ENCODE data around the gene LY6G5C.

LY6G5C gene

DNA sequence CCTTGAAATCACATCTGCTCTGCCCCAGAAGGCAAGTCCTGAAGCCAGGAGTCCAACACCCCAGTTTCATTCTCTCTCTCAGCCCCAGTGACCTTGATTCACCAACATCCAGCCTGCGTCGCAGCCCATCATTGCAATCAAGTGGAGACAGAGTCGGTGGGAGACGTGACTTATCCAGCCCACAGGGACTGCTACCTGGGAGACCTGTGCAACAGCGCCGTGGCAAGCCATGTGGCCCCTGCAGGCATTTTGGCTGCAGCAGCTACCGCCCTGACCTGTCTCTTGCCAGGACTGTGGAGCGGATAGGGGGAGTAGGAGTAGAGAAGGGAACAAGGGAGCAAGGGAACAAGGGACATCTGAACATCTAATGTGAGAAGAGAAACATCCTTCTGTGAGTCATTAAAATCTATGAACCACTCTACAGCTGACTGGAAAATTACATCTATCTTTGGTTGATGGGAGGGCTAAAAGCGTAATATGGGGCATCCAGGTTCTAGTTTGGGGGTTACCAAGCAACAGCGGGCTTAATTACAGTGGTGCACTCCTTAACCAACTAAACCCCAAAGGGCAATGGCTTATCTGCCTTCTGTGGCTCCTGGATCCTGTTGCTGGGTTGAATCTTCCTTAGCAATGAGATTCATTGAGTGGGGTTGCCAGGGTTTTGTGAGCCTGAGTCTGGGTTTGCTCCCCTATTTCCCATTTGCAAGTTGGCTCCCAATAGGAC lies 36.8 kb upstream of the LY6G5C start:
- Histone ChIP-seq H3K4me3 (ENCODE audit: low read depth, low read length) (no peak overlapping the region), H3K27ac (no peak overlapping the region), H3K36me3 (replicated peaks) (no peaks in the 10 kb centered on the region), H3K27me3 (replicated peaks) (no peaks in the 10 kb centered on the region)
- in situ Hi-C loops (cut with HindIII; ENCODE audit: low pct_ligation_motif_present, low sequenced_read_pairs), result no loop called here
- TF ChIP-seq, protein P1, sequence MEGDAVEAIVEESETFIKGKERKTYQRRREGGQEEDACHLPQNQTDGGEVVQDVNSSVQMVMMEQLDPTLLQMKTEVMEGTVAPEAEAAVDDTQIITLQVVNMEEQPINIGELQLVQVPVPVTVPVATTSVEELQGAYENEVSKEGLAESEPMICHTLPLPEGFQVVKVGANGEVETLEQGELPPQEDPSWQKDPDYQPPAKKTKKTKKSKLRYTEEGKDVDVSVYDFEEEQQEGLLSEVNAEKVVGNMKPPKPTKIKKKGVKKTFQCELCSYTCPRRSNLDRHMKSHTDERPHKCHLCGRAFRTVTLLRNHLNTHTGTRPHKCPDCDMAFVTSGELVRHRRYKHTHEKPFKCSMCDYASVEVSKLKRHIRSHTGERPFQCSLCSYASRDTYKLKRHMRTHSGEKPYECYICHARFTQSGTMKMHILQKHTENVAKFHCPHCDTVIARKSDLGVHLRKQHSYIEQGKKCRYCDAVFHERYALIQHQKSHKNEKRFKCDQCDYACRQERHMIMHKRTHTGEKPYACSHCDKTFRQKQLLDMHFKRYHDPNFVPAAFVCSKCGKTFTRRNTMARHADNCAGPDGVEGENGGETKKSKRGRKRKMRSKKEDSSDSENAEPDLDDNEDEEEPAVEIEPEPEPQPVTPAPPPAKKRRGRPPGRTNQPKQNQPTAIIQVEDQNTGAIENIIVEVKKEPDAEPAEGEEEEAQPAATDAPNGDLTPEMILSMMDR (IDR thresholded peaks at IDR 0.05; ENCODE audit: low read depth, low read length, missing control alignments), result no peak
- no peak for DNase-seq

DNA sequence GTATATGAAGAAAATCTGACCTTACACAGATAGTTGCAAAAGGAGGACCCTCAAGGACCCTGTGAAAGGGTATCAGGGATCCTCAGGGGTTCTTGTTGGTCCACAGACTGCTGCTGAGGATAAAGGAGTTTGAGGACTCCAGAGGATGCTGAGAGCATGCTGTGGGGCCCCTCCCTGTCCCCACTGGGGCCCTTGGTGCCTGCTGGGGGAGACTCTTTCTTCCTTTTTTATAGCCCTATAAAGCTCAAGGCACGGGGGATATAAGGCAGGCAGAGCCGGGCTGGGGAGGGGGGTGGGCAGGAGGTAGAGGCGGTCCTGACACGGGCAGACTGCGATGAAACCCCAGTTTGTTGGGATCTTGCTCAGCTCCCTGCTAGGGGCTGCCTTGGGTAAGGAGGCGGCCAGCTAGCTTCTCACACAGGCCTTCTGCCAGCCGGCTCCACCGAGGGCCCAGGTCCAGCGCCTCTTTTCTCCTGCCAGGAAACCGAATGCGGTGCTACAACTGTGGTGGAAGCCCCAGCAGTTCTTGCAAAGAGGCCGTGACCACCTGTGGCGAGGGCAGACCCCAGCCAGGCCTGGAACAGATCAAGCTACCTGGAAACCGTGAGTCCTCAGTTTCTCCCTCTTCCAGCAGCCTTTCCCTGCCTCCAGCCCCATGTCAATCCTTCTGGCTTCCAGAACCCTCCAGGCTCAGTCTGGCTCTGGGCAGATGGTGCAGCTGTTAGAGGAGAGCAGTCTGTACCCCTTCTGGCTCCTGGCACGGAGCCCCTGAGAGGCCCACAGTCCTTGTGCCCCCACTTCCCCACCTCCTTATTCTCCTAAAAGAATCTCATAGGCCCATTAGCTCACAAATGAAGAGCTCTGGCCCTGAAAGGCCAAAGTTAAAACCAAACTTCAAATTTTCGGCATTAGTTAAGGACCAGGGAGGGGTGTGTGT lies 34.4 kb upstream of the LY6G5C start, which contains the start of gene LY6G6D:
Gene LY6G6D (plus strand): TSS at position 327 of the 937 bp plus-strand sequence. CDS start 8 bp downstream, at position 335.
- Histone ChIP-seq H3K4me3 (ENCODE audit: low read depth, low read length) (no peak within 1 kb of the TSS), H3K36me3 (replicated peaks) (no peaks in the 10 kb centered on the region), H3K27ac (no peak within 1 kb of the TSS), H3K27me3 (replicated peaks) (no peaks in the 10 kb centered on the region)
- in situ Hi-C loops (cut with HindIII; ENCODE audit: low pct_ligation_motif_present, low sequenced_read_pairs), result no loop called here
- no peak for DNase-seq
- TF ChIP-seq, protein P1 (IDR thresholded peaks at IDR 0.05; ENCODE audit: low read depth, low read length, missing control alignments), result no peak

DNA sequence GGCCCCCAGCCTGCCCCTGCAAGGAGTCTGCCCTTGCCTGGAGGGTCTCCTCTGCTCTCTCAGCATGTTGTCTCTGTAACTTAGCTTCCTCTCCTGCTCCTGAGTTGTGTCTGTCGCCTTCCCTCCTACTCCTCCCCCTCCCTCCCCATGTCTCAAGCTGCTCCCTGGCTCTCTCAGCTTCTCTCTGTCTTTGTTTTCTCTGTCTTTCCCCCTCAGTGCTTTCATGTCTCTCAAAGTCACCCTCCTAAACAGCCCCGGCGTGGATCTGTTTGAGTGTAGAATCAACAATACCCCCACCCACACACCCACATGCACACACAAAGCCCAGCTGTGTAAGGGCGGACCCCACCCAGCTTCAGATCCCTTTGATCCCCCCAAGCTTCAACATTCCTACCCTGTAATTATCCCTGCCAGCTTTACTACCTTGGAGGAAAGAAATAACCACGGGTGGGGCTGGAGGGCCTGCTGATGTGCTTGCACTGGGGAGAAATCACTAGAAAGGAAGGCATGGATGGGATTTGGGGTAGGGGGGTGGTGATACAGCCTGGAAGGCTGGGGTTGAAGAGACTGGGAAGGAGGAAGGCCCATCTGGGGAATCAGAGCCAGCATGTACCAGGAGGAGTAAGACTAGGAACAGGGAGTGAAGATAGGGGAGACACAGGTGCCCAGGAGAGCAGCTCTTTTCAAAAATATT lies 33.3 kb upstream of the LY6G5C start:
- Histone ChIP-seq H3K4me3 (ENCODE audit: low read depth, low read length) (no peak overlapping the region), H3K27ac (no peak overlapping the region), H3K36me3 (replicated peaks) (no peaks in the 10 kb centered on the region), H3K27me3 (replicated peaks) (no peaks in the 10 kb centered on the region)
- TF ChIP-seq, protein P1 (IDR thresholded peaks at IDR 0.05; ENCODE audit: low read depth, low read length, missing control alignments), result no peak
- no peak for DNase-seq
- in situ Hi-C loops (cut with HindIII; ENCODE audit: low pct_ligation_motif_present, low sequenced_read_pairs), result no loop called here

DNA sequence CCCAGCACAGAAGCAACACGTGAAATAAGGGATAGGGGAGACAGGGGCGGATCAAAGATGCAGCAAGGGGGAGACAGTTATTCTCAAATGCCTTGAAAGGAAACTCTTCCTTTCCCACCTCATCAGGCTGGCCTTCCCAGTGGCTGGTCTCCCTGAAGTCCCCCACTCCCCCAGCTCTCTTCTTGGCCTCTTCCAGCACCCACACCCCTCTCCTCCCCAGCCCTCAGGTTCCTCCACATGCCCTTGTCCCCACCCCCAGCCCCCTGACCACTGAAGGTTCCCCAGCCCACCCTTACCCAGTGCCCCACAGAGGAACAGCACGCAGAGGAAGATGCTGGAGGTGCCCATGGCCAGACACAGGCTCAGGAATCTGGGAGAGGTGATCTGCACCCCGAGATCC lies 32.6 kb upstream of the LY6G5C start:
- TF ChIP-seq, protein P1 (IDR thresholded peaks at IDR 0.05; ENCODE audit: low read depth, low read length, missing control alignments), result no peak
- Histone ChIP-seq H3K36me3 (replicated peaks) (no peaks in the 10 kb centered on the region), H3K27me3 (replicated peaks) (no peaks in the 10 kb centered on the region), H3K27ac (no peak overlapping the region), H3K4me3 (ENCODE audit: low read depth, low read length) (no peak overlapping the region)
- in situ Hi-C loops (cut with HindIII; ENCODE audit: low pct_ligation_motif_present, low sequenced_read_pairs), result no loop called here
- DNase-seq, result no peak

DNA sequence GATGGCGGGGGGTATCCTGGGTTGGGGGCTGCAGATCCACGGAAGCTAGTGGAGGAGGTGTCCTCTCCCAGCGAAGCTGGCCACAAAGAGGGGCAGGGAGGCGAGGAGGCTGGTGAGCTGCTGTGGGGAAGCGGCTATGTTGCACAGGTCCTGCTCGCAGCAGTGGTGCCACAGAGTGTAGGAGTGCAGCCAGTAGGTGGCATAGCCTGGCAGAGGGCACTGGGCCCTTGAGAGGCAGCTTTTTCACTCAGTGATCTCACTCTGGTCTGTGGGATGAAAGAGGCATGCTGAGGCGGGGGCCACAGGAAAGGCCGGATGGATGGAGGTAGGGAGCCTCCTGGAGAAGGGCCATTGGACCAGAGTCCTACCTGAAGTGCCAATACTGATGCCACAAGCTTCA lies 31.4 kb upstream of the LY6G5C start:
- TF ChIP-seq, protein P1 (IDR thresholded peaks at IDR 0.05; ENCODE audit: low read depth, low read length, missing control alignments), result peak; percentile 17
- in situ Hi-C loops (cut with HindIII; ENCODE audit: low pct_ligation_motif_present, low sequenced_read_pairs), result no loop called here
- no peaks in the 10 kb centered on the region for H3K36me3 ChIP-seq (replicated peaks)
- no peak overlapping the region for H3K27ac ChIP-seq
- no peak for DNase-seq
- no peak overlapping the region for H3K4me3 ChIP-seq (ENCODE audit: low read depth, low read length)
- no peaks in the 10 kb centered on the region for H3K27me3 ChIP-seq (replicated peaks)
